HG03565 (cell line): ENCODE results near the gene WBP1.

Experiments used
- ATAC-seq: cut with Tn5 transposase; IDR thresholded peaks from one replicate; pipeline ENCODE4 v1.9.1; 2021; ENCODE audit warnings: mild to moderate bottlenecking, moderate library complexity; ENCODE audit not compliant: unreplicated experiment

WBP1 gene

GRCh38 chr2:74501335-74502071 is 43.3 kb downstream of the WBP1 start:
- no peak for ATAC-seq

GRCh38 chr2:74502147-74502719 is 44.0 kb downstream of the WBP1 start:
- ATAC-seq: no peak

- peak; percentile 27 for ATAC-seq
Measured at GRCh38 chr2:74502720-74503505, 44.7 kb downstream of the WBP1 start.

- ATAC-seq: no peak
Measured at GRCh38 chr2:74503506-74504475, 45.6 kb downstream of the WBP1 start.

GRCh38 chr2:74504591-74504990 is 46.4 kb downstream of the WBP1 start:
- ATAC-seq: no peak

- no peak for ATAC-seq
Measured at GRCh38 chr2:74505448-74506246, 47.4 kb downstream of the WBP1 start.

- peak; percentile 87 for ATAC-seq
Measured at GRCh38 chr2:74507145-74507925, 49.1 kb downstream of the WBP1 start, which contains the start of gene PCGF1. PCGF1 (minus strand) TSS chr2:74507695; CDS start chr2:74507668, 27 bp downstream.

GRCh38 chr2:74507926-74508520 is 49.8 kb downstream of the WBP1 start:
- peak; percentile 1 for ATAC-seq

GRCh38 chr2:74510272-74510671 is 52.0 kb downstream of the WBP1 start:
- ATAC-seq: no peak
